Measurements from ENCODE around the gene AMZ2. TPM values are rescaled to one million over a fixed set of nuclear protein-coding genes. Genes with fewer than 3 reads are reported as not detected.

AMZ2 gene
- total RNA-seq, 2 donors from 2014 or later: 185 to 224 TPM

GRCh38 chr17:68291836-68292688 is 44.2 kb downstream of the AMZ2 start:
- H3K9me3 Mint-ChIP-seq: no peaks in the 10 kb centered on the region
- H3K27me3 Mint-ChIP-seq (ENCODE audit: low read depth): no peaks in the 10 kb centered on the region
- peaks cover 0 to 3% of the 10 kb centered on the region in 2 donors for H3K36me3 Mint-ChIP-seq (ENCODE audit: insufficient read depth in 2 of 2)
- peak; percentile 67 to 71 for ATAC-seq (replicated peaks in 1 of 2)
- peaks cover 74% of the 10 kb centered on the region for H3K4me1 Mint-ChIP-seq (ENCODE audit: low read depth)
- peak overlapping the region; percentile 87 to 100 for H3K4me3 Mint-ChIP-seq
- H3K27ac Mint-ChIP-seq: peak overlapping the region; percentile 59
- DNase-seq: peak; percentile 88

GRCh38 chr17:68292689-68293040 is 44.8 kb downstream of the AMZ2 start:
- peaks cover 80% of the 10 kb centered on the region for H3K4me1 Mint-ChIP-seq (ENCODE audit: low read depth)
- no peak for ATAC-seq (replicated peaks in 1 of 2)
- H3K4me3 Mint-ChIP-seq: peak overlapping the region; percentile 87 to 100
- DNase-seq: no peak
- H3K9me3 Mint-ChIP-seq: no peaks in the 10 kb centered on the region
- peak overlapping the region; percentile 59 for H3K27ac Mint-ChIP-seq
- no peaks in the 10 kb centered on the region for H3K27me3 Mint-ChIP-seq (ENCODE audit: low read depth)
- H3K36me3 Mint-ChIP-seq (ENCODE audit: insufficient read depth in 2 of 2): peaks cover 0 to 3% of the 10 kb centered on the region in 2 donors

- no peak overlapping the region for H3K27ac Mint-ChIP-seq
- no peak for ATAC-seq (replicated peaks in 1 of 2)
- H3K9me3 Mint-ChIP-seq: no peaks in the 10 kb centered on the region
- DNase-seq: no peak
- H3K4me3 Mint-ChIP-seq: peak overlapping the region in 1 of 2 donors; percentile 27
- peaks cover 74% of the 10 kb centered on the region for H3K4me1 Mint-ChIP-seq (ENCODE audit: low read depth)
- no peaks in the 10 kb centered on the region for H3K27me3 Mint-ChIP-seq (ENCODE audit: low read depth)
- H3K36me3 Mint-ChIP-seq (ENCODE audit: insufficient read depth in 2 of 2): peaks cover 0 to 3% of the 10 kb centered on the region in 2 donors
Measured at GRCh38 chr17:68293490-68294195, 45.8 kb downstream of the AMZ2 start.

- H3K27ac Mint-ChIP-seq: no peak overlapping the region
- peak overlapping the region in 1 of 2 donors; percentile 27 for H3K4me3 Mint-ChIP-seq
- peaks cover 69% of the 10 kb centered on the region for H3K4me1 Mint-ChIP-seq (ENCODE audit: low read depth)
- ATAC-seq (replicated peaks in 1 of 2) (no peak), DNase-seq (no peak)
- H3K9me3 Mint-ChIP-seq: no peaks in the 10 kb centered on the region
- no peaks in the 10 kb centered on the region for H3K27me3 Mint-ChIP-seq (ENCODE audit: low read depth)
- peaks cover 0 to 3% of the 10 kb centered on the region in 2 donors for H3K36me3 Mint-ChIP-seq (ENCODE audit: insufficient read depth in 2 of 2)
Measured at GRCh38 chr17:68294196-68294555, 46.3 kb downstream of the AMZ2 start.

- H3K27me3 Mint-ChIP-seq (ENCODE audit: low read depth): no peaks in the 10 kb centered on the region
- H3K4me1 Mint-ChIP-seq (ENCODE audit: low read depth): peaks cover 65% of the 10 kb centered on the region
- H3K4me3 Mint-ChIP-seq: peak overlapping the region; percentile 18 to 62
Measured at GRCh38 chr17:68294617-68295016, 46.8 kb downstream of the AMZ2 start.

GRCh38 chr17:68295086-68295485 is 47.2 kb downstream of the AMZ2 start:
- ATAC-seq (replicated peaks in 1 of 2) (no peak), DNase-seq (peak; percentile 70 to 73)

More at GRCh38 chr17:68294617-68295016, 46.8 kb downstream of the AMZ2 start:
- no peaks in the 10 kb centered on the region for H3K9me3 Mint-ChIP-seq
- DNase-seq (no peak), ATAC-seq (replicated peaks in 1 of 2) (no peak)
- no peak overlapping the region for H3K27ac Mint-ChIP-seq
- H3K36me3 Mint-ChIP-seq (ENCODE audit: insufficient read depth in 2 of 2): peaks cover 0 to 3% of the 10 kb centered on the region in 2 donors

GRCh38 chr17:68296217-68297191 is 48.7 kb downstream of the AMZ2 start:
- DNase-seq: peak; percentile 68 to 77
- peaks cover 52% of the 10 kb centered on the region for H3K4me1 Mint-ChIP-seq (ENCODE audit: low read depth)
- H3K36me3 Mint-ChIP-seq (ENCODE audit: insufficient read depth in 2 of 2): no peaks in the 10 kb centered on the region
- peak overlapping the region; percentile 66 to 74 for H3K4me3 Mint-ChIP-seq
- no peaks in the 10 kb centered on the region for H3K9me3 Mint-ChIP-seq
- H3K27ac Mint-ChIP-seq: peak overlapping the region; percentile 87
- peak; percentile 43 to 62 for ATAC-seq (replicated peaks in 1 of 2)
- no peaks in the 10 kb centered on the region for H3K27me3 Mint-ChIP-seq (ENCODE audit: low read depth)

More at GRCh38 chr17:68295086-68295485, 47.2 kb downstream of the AMZ2 start:
- H3K4me3 Mint-ChIP-seq: peak overlapping the region; percentile 18 to 62
- H3K27ac Mint-ChIP-seq: no peak overlapping the region
- H3K9me3 Mint-ChIP-seq: no peaks in the 10 kb centered on the region
- no peaks in the 10 kb centered on the region for H3K27me3 Mint-ChIP-seq (ENCODE audit: low read depth)
- H3K36me3 Mint-ChIP-seq (ENCODE audit: insufficient read depth in 2 of 2): peaks cover 0 to 3% of the 10 kb centered on the region in 2 donors
- H3K4me1 Mint-ChIP-seq (ENCODE audit: low read depth): peaks cover 60% of the 10 kb centered on the region

GRCh38 chr17:68297195-68297594 is 49.4 kb downstream of the AMZ2 start:
- Mint-ChIP-seq H3K4me1 (ENCODE audit: low read depth) (peaks cover 52% of the 10 kb centered on the region), H3K9me3 (no peaks in the 10 kb centered on the region), H3K27ac (peak overlapping the region; percentile 87), H3K36me3 (ENCODE audit: insufficient read depth in 2 of 2) (no peaks in the 10 kb centered on the region), H3K4me3 (peak overlapping the region; percentile 66 to 74), H3K27me3 (ENCODE audit: low read depth) (no peaks in the 10 kb centered on the region)
- DNase-seq (no peak), ATAC-seq (replicated peaks in 1 of 2) (no peak)

- H3K9me3 Mint-ChIP-seq: no peaks in the 10 kb centered on the region
- H3K4me1 Mint-ChIP-seq (ENCODE audit: low read depth): peaks cover 40% of the 10 kb centered on the region
- H3K27me3 Mint-ChIP-seq (ENCODE audit: low read depth): no peaks in the 10 kb centered on the region
- DNase-seq (no peak), ATAC-seq (replicated peaks in 1 of 2) (no peak)
- H3K36me3 Mint-ChIP-seq (ENCODE audit: insufficient read depth in 2 of 2): no peaks in the 10 kb centered on the region
- H3K27ac Mint-ChIP-seq: no peak overlapping the region
- H3K4me3 Mint-ChIP-seq: no peak overlapping the region
Measured at GRCh38 chr17:68298601-68299000, 50.8 kb downstream of the AMZ2 start.

- no peak for DNase-seq
- H3K9me3 Mint-ChIP-seq: no peaks in the 10 kb centered on the region
- no peak overlapping the region for H3K4me3 Mint-ChIP-seq
- peaks cover 29% of the 10 kb centered on the region for H3K4me1 Mint-ChIP-seq (ENCODE audit: low read depth)
- no peaks in the 10 kb centered on the region for H3K27me3 Mint-ChIP-seq (ENCODE audit: low read depth)
- no peak for ATAC-seq (replicated peaks in 1 of 2)
- no peak overlapping the region for H3K27ac Mint-ChIP-seq
- H3K36me3 Mint-ChIP-seq (ENCODE audit: insufficient read depth in 2 of 2): no peaks in the 10 kb centered on the region
Measured at GRCh38 chr17:68299817-68300216, 52.0 kb downstream of the AMZ2 start.

- Mint-ChIP-seq H3K36me3 (ENCODE audit: insufficient read depth in 2 of 2) (no peaks in the 10 kb centered on the region), H3K27ac (no peak overlapping the region), H3K9me3 (no peaks in the 10 kb centered on the region), H3K4me1 (ENCODE audit: low read depth) (peaks cover 16% of the 10 kb centered on the region), H3K4me3 (no peak overlapping the region), H3K27me3 (ENCODE audit: low read depth) (no peaks in the 10 kb centered on the region)
- DNase-seq (no peak), ATAC-seq (replicated peaks in 1 of 2) (no peak)
Measured at GRCh38 chr17:68301438-68301959, 53.7 kb downstream of the AMZ2 start.

GRCh38 chr17:68302066-68302564 is 54.3 kb downstream of the AMZ2 start:
- Mint-ChIP-seq H3K36me3 (ENCODE audit: insufficient read depth in 2 of 2) (no peaks in the 10 kb centered on the region), H3K9me3 (no peaks in the 10 kb centered on the region), H3K27ac (no peak overlapping the region), H3K4me1 (ENCODE audit: low read depth) (peaks cover 10% of the 10 kb centered on the region), H3K4me3 (no peak overlapping the region), H3K27me3 (ENCODE audit: low read depth) (no peaks in the 10 kb centered on the region)
- DNase-seq (no peak), ATAC-seq (replicated peaks in 1 of 2) (no peak)

Measured in activated T-cell treated with anti-CD3 and anti-CD28 coated beads, Interleukin-2, amount 50 U/mL, for 72 hours (primary cell).